Activated naive CD4-positive, alpha-beta T cell treated with anti-CD3 and anti-CD28 coated beads, Interleukin-2, amount 10 ng/mL, durations not matched to agents 7 days and 5 days (primary cell): ENCODE results near the gene IFITM10.

Source experiments
- CTCF ChIA-PET: fragments of 350-600 bp; sonication (Branson Sonifier 250); formaldehyde crosslinking; loops from one replicate; lab custom pipeline; 2021; ENCODE audit warnings: antibody characterized with exemption; lab: Charles Lee
- DNase-seq: peaks from one replicate; pipeline ENCODE4 v3.0.0-alpha.2; 2020
- H3K27ac Mint-ChIP-seq: one replicate; pipeline ENCODE4 v1.8.0; 2021; ENCODE audit warnings: mild to moderate bottlenecking, moderate library complexity, mixed read lengths
- H3K27me3 Mint-ChIP-seq: one replicate; pipeline ENCODE4 v1.8.0; 2021; ENCODE audit warnings: mild to moderate bottlenecking, mixed read lengths
- H3K36me3 Mint-ChIP-seq: one replicate; pipeline ENCODE4 v1.8.0; 2021; ENCODE audit warnings: mixed read lengths
- H3K4me1 Mint-ChIP-seq: one replicate; pipeline ENCODE4 v1.8.0; 2021; ENCODE audit warnings: mixed read lengths
- H3K4me3 Mint-ChIP-seq: one replicate; pipeline ENCODE4 v1.8.0; 2021; ENCODE audit warnings: mild to moderate bottlenecking, moderate library complexity, mixed read lengths
- H3K9me3 Mint-ChIP-seq: one replicate; pipeline ENCODE4 v1.8.0; 2021; ENCODE audit warnings: mixed read lengths

Gene IFITM10

DNA sequence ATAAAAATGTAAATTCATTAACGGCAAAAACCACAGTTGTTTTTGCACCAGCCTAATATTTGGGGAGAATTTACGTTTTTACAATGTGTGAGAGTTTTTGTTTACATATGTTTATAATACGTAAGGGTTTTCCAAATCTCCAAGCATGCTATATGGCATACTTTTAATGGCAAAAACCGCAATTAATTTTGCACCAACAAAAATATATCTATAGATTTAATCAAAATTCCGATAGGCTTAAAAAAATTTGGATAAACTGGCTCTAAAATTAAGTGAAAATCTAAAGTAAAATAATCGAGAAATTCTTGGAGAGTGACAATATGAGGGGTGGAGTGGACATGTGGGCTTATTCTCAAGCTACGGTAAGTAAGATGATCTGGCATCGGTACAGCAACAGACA, 30.6 kb downstream of the IFITM10 start:
- Mint-ChIP-seq H3K4me1 (no peaks in the 10 kb centered on the region), H3K9me3 (no peaks in the 10 kb centered on the region), H3K27me3 (peaks cover 23% of the 10 kb centered on the region), H3K36me3 (no peaks in the 10 kb centered on the region), H3K4me3 (no peak overlapping the region), H3K27ac (no peak overlapping the region)
- DNase-seq, result no peak
- CTCF ChIA-PET, result no interaction called here

GRCh38 chr11:1718326-1718725, 32.1 kb downstream of the IFITM10 start:
- DNase-seq, result no peak
- CTCF ChIA-PET, result no interaction called here
- H3K4me1 Mint-ChIP-seq, result no peaks in the 10 kb centered on the region
- no peaks in the 10 kb centered on the region for H3K36me3 Mint-ChIP-seq
- H3K27ac Mint-ChIP-seq, result no peak overlapping the region
- peaks cover 23% of the 10 kb centered on the region for H3K27me3 Mint-ChIP-seq
- no peak overlapping the region for H3K4me3 Mint-ChIP-seq
- H3K9me3 Mint-ChIP-seq, result no peaks in the 10 kb centered on the region

GRCh38 chr11:1717745-1718144, 32.6 kb downstream of the IFITM10 start:
- Mint-ChIP-seq H3K4me3 (no peak overlapping the region), H3K4me1 (no peaks in the 10 kb centered on the region), H3K36me3 (no peaks in the 10 kb centered on the region), H3K27me3 (peaks cover 22% of the 10 kb centered on the region), H3K27ac (no peak overlapping the region), H3K9me3 (no peaks in the 10 kb centered on the region)
- CTCF ChIA-PET, result no interaction called here
- DNase-seq, result no peak

- Mint-ChIP-seq H3K4me1 (no peaks in the 10 kb centered on the region), H3K27me3 (peaks cover 10% of the 10 kb centered on the region), H3K27ac (no peak overlapping the region), H3K9me3 (no peaks in the 10 kb centered on the region), H3K36me3 (no peaks in the 10 kb centered on the region), H3K4me3 (no peak overlapping the region)
- CTCF ChIA-PET, result interaction anchor here (0.8 kb wide), 1 partner anchor 22 kb away, joined by 3 read pairs; no protein-coding TSS in a partner anchor
- DNase-seq, result no peak
Observed at GRCh38 chr11:1714908-1715885, 35.2 kb downstream of the IFITM10 start.

- Mint-ChIP-seq H3K4me1 (no peaks in the 10 kb centered on the region), H3K4me3 (no peak overlapping the region), H3K9me3 (no peaks in the 10 kb centered on the region), H3K27me3 (peaks cover 19% of the 10 kb centered on the region), H3K36me3 (no peaks in the 10 kb centered on the region), H3K27ac (no peak overlapping the region)
- no peak for DNase-seq
- CTCF ChIA-PET, result interaction anchor here (1.0 to 4.7 kb wide), 2 partner anchors 63 to 124 kb away, joined by 5 to 39 read pairs; partner anchors contain the start of gene SYT8
Observed at GRCh38 chr11:1708716-1709115, 41.7 kb downstream of the IFITM10 start.

- Mint-ChIP-seq H3K27me3 (peaks cover 19% of the 10 kb centered on the region), H3K9me3 (no peaks in the 10 kb centered on the region), H3K27ac (no peak overlapping the region), H3K4me1 (no peaks in the 10 kb centered on the region), H3K36me3 (no peaks in the 10 kb centered on the region), H3K4me3 (no peak overlapping the region)
- CTCF ChIA-PET, result interaction anchor here (0.6 to 4.7 kb wide), 11 partner anchors 14 to 778 kb away, joined by 3 to 39 read pairs (median 4); partner anchors contain the start of gene SYT8
- no peak for DNase-seq
Observed at GRCh38 chr11:1707751-1708150, 42.6 kb downstream of the IFITM10 start.

DNA sequence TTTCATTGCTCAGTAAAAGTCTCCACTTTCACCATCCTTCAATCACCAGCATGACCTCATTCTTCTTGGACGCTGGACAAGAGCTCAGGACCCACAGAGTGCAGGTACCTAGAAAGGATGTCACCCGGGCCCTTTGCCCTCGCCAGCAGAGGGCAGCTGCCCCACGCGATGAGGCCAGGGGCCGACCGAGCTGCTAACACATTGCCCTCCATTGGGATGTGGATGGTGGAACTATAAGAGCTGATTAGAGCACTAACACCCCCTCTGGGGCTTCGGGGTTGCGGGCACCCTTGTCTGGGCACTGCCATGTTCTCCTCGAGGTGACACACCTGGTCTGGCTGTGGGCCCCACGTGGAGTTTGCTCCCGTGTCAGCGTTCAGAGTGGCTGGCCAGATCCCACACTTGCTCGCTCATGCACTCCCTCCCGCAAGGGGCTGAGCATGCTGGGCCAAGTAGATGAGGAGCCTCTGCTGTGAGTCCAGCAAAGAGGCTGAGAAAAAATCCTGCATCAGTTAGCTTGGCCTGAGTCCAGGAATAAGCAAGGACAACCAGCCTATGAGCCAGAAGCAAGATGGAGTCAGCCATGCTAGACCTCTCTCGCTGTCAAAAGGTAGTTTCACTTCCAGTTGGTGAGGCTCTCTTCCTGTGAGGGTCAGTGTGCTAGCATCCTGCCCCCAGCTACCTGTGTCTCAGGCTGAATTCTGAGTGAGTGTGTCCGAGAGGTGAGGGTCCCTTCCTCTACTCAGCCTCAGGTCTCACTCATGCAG, 43.6 kb downstream of the IFITM10 start:
- CTCF ChIA-PET, result interaction anchor here (1.1 to 4.7 kb wide), 10 partner anchors 13 to 409 kb away, joined by 3 to 39 read pairs (median 4); partner anchors contain the start of gene SYT8
- peak; percentile 52 for DNase-seq
- Mint-ChIP-seq H3K9me3 (peaks cover 4% of the 10 kb centered on the region), H3K27ac (no peak overlapping the region), H3K4me3 (no peak overlapping the region), H3K36me3 (no peaks in the 10 kb centered on the region), H3K4me1 (no peaks in the 10 kb centered on the region), H3K27me3 (peaks cover 19% of the 10 kb centered on the region)

DNA sequence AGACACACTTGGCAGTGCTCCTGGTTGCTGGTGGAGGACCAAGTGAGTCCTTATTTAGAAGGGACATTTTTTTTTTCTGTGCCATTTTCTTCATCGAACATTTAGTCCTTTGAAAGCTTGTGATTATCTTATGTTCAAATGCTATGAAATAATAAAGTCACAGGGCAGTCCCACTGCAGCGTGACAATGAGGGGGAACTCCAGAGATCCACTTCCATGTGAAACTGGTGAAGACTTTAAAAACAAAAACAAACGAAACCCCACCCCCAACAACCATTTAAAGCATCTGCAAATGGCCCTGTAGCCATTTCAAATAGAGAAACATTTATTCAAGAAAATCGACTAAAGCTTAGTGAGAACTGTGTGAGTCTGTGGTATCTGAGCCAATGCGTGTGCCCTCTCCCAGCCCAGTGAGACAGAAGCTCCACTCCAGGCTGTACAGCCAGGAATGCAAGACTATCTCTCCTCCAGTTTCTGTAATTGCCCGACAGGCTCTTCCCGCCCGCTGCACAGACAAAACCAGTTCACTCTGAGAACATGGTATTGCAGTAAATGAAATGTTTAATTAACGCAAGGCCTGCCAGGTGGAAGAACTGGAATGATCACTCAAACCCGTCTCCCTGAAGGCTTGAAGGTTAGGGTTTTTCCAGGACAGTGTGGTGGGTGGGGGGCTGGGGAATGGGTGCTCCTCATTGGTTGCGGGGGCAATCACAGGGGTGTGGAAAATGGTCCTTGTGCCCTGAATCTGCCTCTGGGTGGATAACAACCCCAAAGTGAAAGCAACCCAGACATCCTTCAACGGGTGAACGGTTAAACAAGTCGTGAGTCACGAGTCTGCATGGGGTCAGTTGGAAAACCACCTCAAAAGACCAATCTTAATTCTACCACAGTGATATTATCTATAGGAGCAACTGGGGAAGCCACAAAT, 45.0 kb downstream of the IFITM10 start:
- peaks cover 5% of the 10 kb centered on the region for H3K4me1 Mint-ChIP-seq
- CTCF ChIA-PET, result interaction anchor here (1.0 to 4.7 kb wide), 3 partner anchors 11 to 296 kb away, joined by 3 to 39 read pairs (median 18); partner anchors contain the start of gene SYT8
- H3K36me3 Mint-ChIP-seq, result no peaks in the 10 kb centered on the region
- DNase-seq, result no peak
- H3K4me3 Mint-ChIP-seq, result no peak overlapping the region
- H3K27me3 Mint-ChIP-seq, result peaks cover 28% of the 10 kb centered on the region
- no peak overlapping the region for H3K27ac Mint-ChIP-seq
- H3K9me3 Mint-ChIP-seq, result peaks cover 12% of the 10 kb centered on the region

- CTCF ChIA-PET, result interaction anchor here (0.9 to 2.1 kb wide), 3 partner anchors 9 to 449 kb away, joined by 3 to 4 read pairs (median 3); no protein-coding TSS in a partner anchor
- no peak overlapping the region for H3K27ac Mint-ChIP-seq
- H3K36me3 Mint-ChIP-seq, result no peaks in the 10 kb centered on the region
- peaks cover 30% of the 10 kb centered on the region for H3K27me3 Mint-ChIP-seq
- H3K4me3 Mint-ChIP-seq, result no peak overlapping the region
- H3K9me3 Mint-ChIP-seq, result peaks cover 12% of the 10 kb centered on the region
- H3K4me1 Mint-ChIP-seq, result peaks cover 5% of the 10 kb centered on the region
- no peak for DNase-seq
Observed at GRCh38 chr11:1703146-1703545, 47.2 kb downstream of the IFITM10 start.

GRCh38 chr11:1702506-1702905, 47.9 kb downstream of the IFITM10 start:
- no peak for DNase-seq
- CTCF ChIA-PET, result interaction anchor here (2.1 kb wide), 1 partner anchor 450 kb away, joined by 4 read pairs; no protein-coding TSS in a partner anchor
- Mint-ChIP-seq H3K27me3 (peaks cover 31% of the 10 kb centered on the region), H3K4me1 (peaks cover 5% of the 10 kb centered on the region), H3K4me3 (no peak overlapping the region), H3K27ac (no peak overlapping the region), H3K36me3 (no peaks in the 10 kb centered on the region), H3K9me3 (peaks cover 12% of the 10 kb centered on the region)

DNA sequence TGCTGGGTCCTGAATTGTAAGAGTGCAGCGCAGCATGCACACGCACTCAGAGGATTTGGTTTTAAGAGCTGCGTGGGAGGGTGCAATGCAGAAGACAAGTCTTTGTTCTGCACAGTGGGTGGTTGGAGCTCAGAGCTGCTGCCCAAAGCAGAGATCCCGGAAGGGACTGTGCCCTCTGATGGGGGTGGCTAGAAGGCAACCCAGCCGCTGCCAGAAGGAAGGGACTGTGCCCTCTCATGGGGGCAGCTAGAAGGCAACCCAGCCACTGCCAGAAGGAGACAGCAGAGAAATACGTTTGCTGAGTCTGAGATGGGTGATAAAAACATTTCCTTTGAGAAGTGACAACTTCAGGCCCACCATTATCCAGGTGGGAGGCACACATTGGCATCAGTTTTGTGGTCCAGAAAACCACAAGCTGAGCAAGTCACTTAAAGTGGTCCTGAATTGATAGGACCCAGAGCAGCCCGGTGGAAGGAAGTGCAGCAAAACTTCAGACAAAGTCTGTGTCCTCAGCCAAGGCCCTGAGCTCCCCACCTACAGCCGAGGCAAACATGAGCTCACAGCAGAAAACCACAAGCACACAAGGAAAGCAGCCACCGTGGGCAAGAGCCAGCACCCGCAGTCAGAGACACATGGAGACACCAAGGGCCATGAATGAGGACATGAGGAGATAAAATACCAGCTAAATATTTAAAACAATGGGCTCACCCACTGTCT, 49.1 kb downstream of the IFITM10 start:
- Mint-ChIP-seq H3K4me3 (no peak overlapping the region), H3K27ac (no peak overlapping the region), H3K27me3 (peaks cover 26% of the 10 kb centered on the region), H3K36me3 (no peaks in the 10 kb centered on the region), H3K4me1 (peaks cover 5% of the 10 kb centered on the region), H3K9me3 (peaks cover 12% of the 10 kb centered on the region)
- CTCF ChIA-PET, result interaction anchor here (0.9 to 4.6 kb wide), 5 partner anchors 9 to 451 kb away, joined by 4 to 35 read pairs (median 5); no protein-coding TSS in a partner anchor
- DNase-seq, result no peak

GRCh38 chr11:1699771-1700170, 50.6 kb downstream of the IFITM10 start:
- peaks cover 41% of the 10 kb centered on the region for H3K27me3 Mint-ChIP-seq
- CTCF ChIA-PET, result interaction anchor here (4.6 kb wide), 1 partner anchor 133 kb away, joined by 35 read pairs; no protein-coding TSS in a partner anchor
- H3K4me3 Mint-ChIP-seq, result no peak overlapping the region
- peaks cover 5% of the 10 kb centered on the region for H3K4me1 Mint-ChIP-seq
- no peaks in the 10 kb centered on the region for H3K36me3 Mint-ChIP-seq
- no peak overlapping the region for H3K27ac Mint-ChIP-seq
- peaks cover 12% of the 10 kb centered on the region for H3K9me3 Mint-ChIP-seq
- DNase-seq, result no peak
